HEK293T (cell line): ENCODE data around the gene MED31.

Experiments
- BHLHE40 ChIP-seq: fragments of 450-650 bp; IDR thresholded peaks from 2 replicates; pipeline ENCODE4 v1.6.1; 2016; ENCODE audit warnings: mild to moderate bottlenecking, moderate library complexity, borderline replicate concordance
- ELF4 ChIP-seq: fragments of 450-650 bp; IDR thresholded peaks from 2 replicates; pipeline ENCODE4 v1.6.1; 2017; ENCODE audit warnings: antibody characterized with exemption
- FOXM1 ChIP-seq: fragments of 450-650 bp; IDR thresholded peaks from 2 replicates; pipeline ENCODE4 v1.6.1; 2017; ENCODE audit warnings: mild to moderate bottlenecking, borderline replicate concordance
- L3MBTL2 ChIP-seq: fragments of 450-650 bp; conservative IDR thresholded peaks from 2 replicates; pipeline ENCODE4 v1.6.1; 2016; ENCODE audit warnings: mild to moderate bottlenecking
- PKNOX1 ChIP-seq: fragments of 450-650 bp; IDR thresholded peaks from 2 replicates; pipeline ENCODE4 v1.6.1; 2016
- SP1 ChIP-seq: fragments of 450-650 bp; IDR thresholded peaks from 2 replicates; pipeline ENCODE4 v1.6.1; 2017

GRCh38 chr17:6603744-6604325, 47.6 kb downstream of the MED31 start:
- no peak for TF ChIP-seq BHLHE40
- TF ChIP-seq PKNOX1: no peak
- no peak for TF ChIP-seq ELF4
- no peak for TF ChIP-seq SP1
- no peak for TF ChIP-seq FOXM1
- TF ChIP-seq L3MBTL2: no peak
